PC-3 (cell line): Measurements from ENCODE around the gene ZNF740. TPM values are rescaled to one million over a fixed set of nuclear protein-coding genes. Genes with fewer than 3 reads are reported as not detected.

ENCODE experiments used
- ATAC-seq: fragments of 200-7000 bp; cut with Tn5 transposase; 2 replicates; pipeline ENCODE4 v1.9.1; 2020; ENCODE audit warnings: mild to moderate bottlenecking, moderate library complexity
- BruUV-seq: library from RNA; stranded (reverse); fragments of 400-500 nt; replicated peaks from 2 replicates; lab custom pipeline; 2021; lab: Mats Ljungman, UMichigan
- CTCF ChIA-PET: fragments of 300-600 bp; sonication (Branson Sonifier 250); formaldehyde crosslinking; loops from one replicate; lab custom pipeline; 2022; ENCODE audit warnings: antibody characterized with exemption; lab: Charles Lee
- POLR2A ChIA-PET: fragments of 300-600 bp; sonication (Branson Sonifier 250); formaldehyde crosslinking; loops from one replicate; lab custom pipeline; 2022; ENCODE audit warnings: antibody characterized with exemption; ENCODE audit not compliant: unreplicated experiment; lab: Charles Lee
- DNase-seq: peaks from one replicate; pipeline ENCODE4 v3.0.0-alpha.2; 2015
- H2AFZ ChIP-seq: fragments of 300-600 bp; sonication (generic); 2 replicates; pipeline ENCODE4 v1.6.0; 2016; ENCODE audit warnings: antibody characterized with exemption, low read length
- H3F3A ChIP-seq: fragments of 300-600 bp; sonication (generic); one replicate; pipeline ENCODE4 v1.6.0; 2017; ENCODE audit warnings: antibody characterized with exemption, low read length, control low read depth, mild to moderate bottlenecking; ENCODE audit not compliant: unreplicated experiment
- H3K27ac ChIP-seq: fragments of 300-600 bp; sonication (generic); 2 replicates; pipeline ENCODE4 v1.5.1; 2016; ENCODE audit warnings: mild to moderate bottlenecking, low read length
- H3K27me3 ChIP-seq: fragments of 300-600 bp; sonication (generic); 2 replicates; pipeline ENCODE4 v1.6.1; 2016; ENCODE audit warnings: low read length, mixed read lengths
- H3K36me3 ChIP-seq: fragments of 300-600 bp; sonication (generic); 2 replicates; pipeline ENCODE4 v1.6.1; 2016; ENCODE audit warnings: low read depth, mixed run types, low read length, mixed read lengths
- H3K4me1 ChIP-seq: fragments of 300-600 bp; sonication (generic); 2 replicates; pipeline ENCODE4 v1.5.1; 2016; ENCODE audit warnings: low read length; ENCODE audit not compliant: insufficient read depth
- H3K4me2 ChIP-seq: fragments of 300-600 bp; sonication (generic); 2 replicates; pipeline ENCODE4 v1.6.0; 2016; ENCODE audit warnings: low read length
- H3K4me3 ChIP-seq: fragments of 300-600 bp; sonication (generic); 2 replicates; pipeline ENCODE4 v1.5.1; 2016; ENCODE audit warnings: mild to moderate bottlenecking, low read length, mixed read lengths
- H3K79me2 ChIP-seq: fragments of 300-600 bp; sonication (generic); 2 replicates; pipeline ENCODE4 v1.6.1; 2017; ENCODE audit warnings: low read length, mixed read lengths
- H3K9ac ChIP-seq: fragments of 300-600 bp; sonication (generic); 2 replicates; pipeline ENCODE4 v1.6.0; 2016; ENCODE audit warnings: mild to moderate bottlenecking, low read length
- H3K9me2 ChIP-seq: fragments of 300-600 bp; sonication (generic); replicated peaks from 2 replicates; pipeline ENCODE4 v1.6.1; 2016; ENCODE audit warnings: mixed run types, low read length, mixed read lengths
- H3K9me3 ChIP-seq: fragments of 300-600 bp; sonication (generic); 2 replicates; pipeline ENCODE4 v1.6.1; 2016; ENCODE audit warnings: low read length, mixed read lengths
- H4K20me1 ChIP-seq: fragments of 300-600 bp; sonication (generic); 2 replicates; pipeline ENCODE4 v1.6.1; 2016; ENCODE audit warnings: low read length, mixed read lengths
- CTCF ChIP-seq: fragments of 300-600 bp; sonication (generic); conservative IDR thresholded peaks from 2 replicates; pipeline ENCODE4 v1.5.1; 2017; ENCODE audit warnings: antibody characterized with exemption, low read depth, mild to moderate bottlenecking, low read length
- EZH2 ChIP-seq: fragments of 300-600 bp; sonication (generic); IDR thresholded peaks from one replicate; pipeline ENCODE4 v1.6.1; 2017; ENCODE audit warnings: antibody characterized with exemption, mild to moderate bottlenecking, low read length; ENCODE audit not compliant: unreplicated experiment
- EZH2phosphoT487 ChIP-seq: fragments of 300-600 bp; sonication (generic); IDR thresholded peaks from 2 replicates; pipeline ENCODE4 v1.6.1; 2018; ENCODE audit warnings: mild to moderate bottlenecking, antibody characterized with exemption, low read length, borderline replicate concordance
- intact Hi-C: fragments of 100-400 bp; cut with micrococcal nuclease; formaldehyde crosslinking; loops from 2 replicates; pipeline ENCODE4 v1.9.0; 2023
- total RNA-seq: library from RNA; depleted of rRNA; stranded (reverse); fragments of >200 nt; gene quantifications from 2 replicates; pipeline ENCODE4 v1.2.3, GENCODE V29; 2014

ZNF740 gene
- total RNA-seq, 1 experiment from 2014 or later = 12.3 TPM

GRCh38 chr12:53214221-53214620 is 33.7 kb downstream of the ZNF740 start:
- Histone ChIP-seq H3K36me3 (peaks cover 37% of the 10 kb centered on the region), H3K79me2 (peaks cover 38% of the 10 kb centered on the region), H4K20me1 (no peaks in the 10 kb centered on the region), H3K4me3 (no peak overlapping the region), H3K4me1 (peaks cover 31% of the 10 kb centered on the region), H3K9ac (no peak overlapping the region), H3K27ac (no peak overlapping the region), H3K9me3 (no peaks in the 10 kb centered on the region), H3K9me2 (no peaks in the 10 kb centered on the region), H3K4me2 (no peak overlapping the region), H3K27me3 (no peaks in the 10 kb centered on the region), H3F3A (no peaks in the 10 kb centered on the region), H2AFZ (no peak overlapping the region)
- DNase-seq (no peak), ATAC-seq (no peak)
- intact Hi-C loops = no loop called here
- ChIA-PET POLR2A (no interaction called here), CTCF (interaction anchor here (0.5 to 1.9 kb wide), 7 partner anchors 27 to 131 kb away, joined by 4 to 13 read pairs (median 5); partner anchors contain the start of gene ESPL1)
- no TSS peak for BruUV-seq
- TF ChIP-seq CTCF (no peak), EZH2 (no peak), EZH2phosphoT487 (no peak)

GRCh38 chr12:53214687-53215455 is 34.3 kb downstream of the ZNF740 start:
- Histone ChIP-seq H3K36me3 (peaks cover 37% of the 10 kb centered on the region), H4K20me1 (no peaks in the 10 kb centered on the region), H3K9me3 (no peaks in the 10 kb centered on the region), H2AFZ (no peak overlapping the region), H3K9me2 (no peaks in the 10 kb centered on the region), H3K4me1 (peaks cover 31% of the 10 kb centered on the region), H3K4me2 (no peak overlapping the region), H3K9ac (no peak overlapping the region), H3K79me2 (peaks cover 44% of the 10 kb centered on the region), H3K4me3 (no peak overlapping the region), H3K27me3 (no peaks in the 10 kb centered on the region), H3K27ac (no peak overlapping the region), H3F3A (no peaks in the 10 kb centered on the region)
- ATAC-seq (no peak), DNase-seq (no peak)
- intact Hi-C loops = no loop called here
- no peak for TF ChIP-seq CTCF
- no peak for TF ChIP-seq EZH2
- TF ChIP-seq EZH2phosphoT487 = no peak
- ChIA-PET CTCF (interaction anchor here (0.5 to 1.5 kb wide), 4 partner anchors 26 to 74 kb away, joined by 4 to 13 read pairs (median 8); a partner anchor contains a TSS), POLR2A (no interaction called here)
- no TSS peak for BruUV-seq

GRCh38 chr12:53215497-53215896 is 35.0 kb downstream of the ZNF740 start:
- Histone ChIP-seq H3K9ac (no peak overlapping the region), H3K9me2 (no peaks in the 10 kb centered on the region), H3K9me3 (no peaks in the 10 kb centered on the region), H4K20me1 (no peaks in the 10 kb centered on the region), H3K36me3 (peaks cover 35% of the 10 kb centered on the region), H3K4me3 (no peak overlapping the region), H2AFZ (no peak overlapping the region), H3K4me1 (peaks cover 31% of the 10 kb centered on the region), H3F3A (no peaks in the 10 kb centered on the region), H3K27ac (no peak overlapping the region), H3K4me2 (no peak overlapping the region), H3K79me2 (peaks cover 46% of the 10 kb centered on the region), H3K27me3 (no peaks in the 10 kb centered on the region)
- no peak for DNase-seq
- BruUV-seq = no TSS peak
- ATAC-seq = no peak
- TF ChIP-seq EZH2 (no peak), CTCF (no peak), EZH2phosphoT487 (no peak)
- ChIA-PET CTCF (no interaction called here), POLR2A (no interaction called here)
- intact Hi-C loops = no loop called here
